ENCODE results near the gene GRID1. TPM values are rescaled to one million over a fixed set of nuclear protein-coding genes. Genes with fewer than 3 reads are reported as not detected.

GRID1 gene
- total RNA-seq, 1 experiment from 2014 or later: 0.37 TPM

DNA sequence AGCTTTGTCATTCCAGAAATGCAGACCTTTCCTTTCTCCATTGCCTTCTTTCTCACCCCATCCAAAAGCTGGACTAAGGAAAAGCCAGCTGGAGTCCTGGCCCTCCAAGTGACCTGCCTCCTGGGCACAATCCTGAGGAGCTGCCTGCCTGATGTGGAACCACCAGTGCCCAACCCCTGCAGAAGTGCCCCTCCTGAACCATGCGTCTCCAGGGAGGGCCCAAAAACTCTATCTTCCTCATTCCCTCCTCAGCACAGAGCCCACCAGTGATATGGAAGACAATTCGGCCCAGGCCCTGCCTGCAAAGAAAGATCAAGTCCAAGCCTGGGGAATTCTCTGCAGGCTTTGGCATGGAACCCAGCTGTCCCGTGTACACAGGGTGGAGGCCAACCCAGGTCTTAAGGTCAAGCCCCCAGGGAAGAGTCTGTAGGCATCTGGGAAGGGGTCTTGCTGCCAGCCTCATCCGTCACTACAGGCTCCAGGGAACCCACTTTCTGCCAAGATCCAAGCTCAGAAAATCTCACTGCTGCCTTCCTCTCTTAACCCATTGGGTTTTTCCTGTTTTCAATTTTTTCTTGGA, 3.5 kb upstream of the GRID1 start:
- TF ChIP-seq, protein P1, sequence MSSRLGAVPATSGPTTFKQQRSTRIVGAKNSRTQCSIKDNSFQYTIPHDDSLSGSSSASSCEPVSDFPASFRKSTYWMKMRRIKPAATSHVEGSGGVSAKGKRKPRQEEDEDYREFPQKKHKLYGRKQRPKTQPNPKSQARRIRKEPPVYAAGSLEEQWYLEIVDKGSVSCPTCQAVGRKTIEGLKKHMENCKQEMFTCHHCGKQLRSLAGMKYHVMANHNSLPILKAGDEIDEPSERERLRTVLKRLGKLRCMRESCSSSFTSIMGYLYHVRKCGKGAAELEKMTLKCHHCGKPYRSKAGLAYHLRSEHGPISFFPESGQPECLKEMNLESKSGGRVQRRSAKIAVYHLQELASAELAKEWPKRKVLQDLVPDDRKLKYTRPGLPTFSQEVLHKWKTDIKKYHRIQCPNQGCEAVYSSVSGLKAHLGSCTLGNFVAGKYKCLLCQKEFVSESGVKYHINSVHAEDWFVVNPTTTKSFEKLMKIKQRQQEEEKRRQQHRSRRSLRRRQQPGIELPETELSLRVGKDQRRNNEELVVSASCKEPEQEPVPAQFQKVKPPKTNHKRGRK (CRISPR knock-in tag; IDR thresholded peaks at IDR 0.05; ENCODE audit: borderline replicate concordance): no peak
- TF ChIP-seq JAZF1 (CRISPR knock-in tag; IDR thresholded peaks at IDR 0.05) (no peak), EMX1 (CRISPR knock-in tag; IDR thresholded peaks at IDR 0.05) (no peak), GABPB1 (CRISPR knock-in tag; IDR thresholded peaks at IDR 0.05) (no peak), RORB (CRISPR knock-in tag; IDR thresholded peaks at IDR 0.05) (no peak), GRHL2 (CRISPR knock-in tag; IDR thresholded peaks at IDR 0.05; ENCODE audit: insufficient replicate concordance, severe bottlenecking) (no peak)
- TF ChIP-seq, protein P2, sequence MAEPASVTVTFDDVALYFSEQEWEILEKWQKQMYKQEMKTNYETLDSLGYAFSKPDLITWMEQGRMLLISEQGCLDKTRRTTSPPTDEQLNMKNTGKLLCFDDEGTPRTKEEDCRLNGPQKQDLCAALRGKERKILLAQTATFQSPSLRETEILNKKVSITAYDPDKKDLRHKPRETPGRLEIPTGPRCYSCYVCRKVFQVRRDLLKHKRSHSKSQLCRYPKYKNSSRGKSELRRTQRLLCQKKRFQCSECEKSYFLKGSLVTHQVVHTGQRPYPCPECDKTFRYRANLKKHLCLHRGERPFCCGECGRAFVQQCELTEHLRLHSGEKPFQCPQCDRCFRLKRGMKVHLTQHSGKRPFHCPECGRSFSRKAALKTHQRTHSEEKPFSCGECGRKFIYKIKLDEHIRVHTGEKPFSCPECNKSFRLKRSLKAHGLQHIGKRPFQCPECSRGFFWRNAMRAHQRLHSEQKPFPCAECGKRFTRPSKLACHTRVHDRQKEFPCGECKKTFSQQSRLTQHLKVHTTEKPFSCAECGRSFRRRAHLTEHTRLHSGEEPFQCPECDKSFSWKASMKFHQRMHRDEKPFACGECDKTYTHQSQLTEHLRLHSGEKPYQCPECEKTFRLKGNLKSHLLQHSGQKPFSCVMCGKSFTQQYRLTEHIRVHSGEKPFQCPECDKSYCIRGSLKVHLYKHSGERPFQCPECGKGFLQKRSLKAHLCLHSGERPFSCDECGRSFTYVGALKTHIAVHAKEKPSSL (CRISPR knock-in tag; conservative IDR thresholded peaks at IDR 0.05): no peak
- TF ChIP-seq, protein P3, sequence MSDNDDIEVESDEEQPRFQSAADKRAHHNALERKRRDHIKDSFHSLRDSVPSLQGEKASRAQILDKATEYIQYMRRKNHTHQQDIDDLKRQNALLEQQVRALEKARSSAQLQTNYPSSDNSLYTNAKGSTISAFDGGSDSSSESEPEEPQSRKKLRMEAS (CRISPR knock-in tag; IDR thresholded peaks at IDR 0.05): no peak
- H3K4me3 Mint-ChIP-seq: no peak overlapping the region
- H3K27me3 Mint-ChIP-seq (ENCODE audit: low read depth): peaks cover 82% of the 10 kb centered on the region
- ChIA-PET CTCF (interaction anchor here (1.3 to 6.2 kb wide), 3 partner anchors 16 to 30 kb away, joined by 5 to 51 read pairs (median 9); no protein-coding TSS in a partner anchor), POLR2A (no interaction called here)
- DNase-seq (ENCODE audit: low spot score) (peak; percentile 2), ATAC-seq (no peak)
- H3K4me1 Mint-ChIP-seq: peaks cover 5% of the 10 kb centered on the region
- no peaks in the 10 kb centered on the region for H3K36me3 Mint-ChIP-seq
- H3K9me3 Mint-ChIP-seq: no peaks in the 10 kb centered on the region
- H3K27ac Mint-ChIP-seq: no peak overlapping the region

DNA sequence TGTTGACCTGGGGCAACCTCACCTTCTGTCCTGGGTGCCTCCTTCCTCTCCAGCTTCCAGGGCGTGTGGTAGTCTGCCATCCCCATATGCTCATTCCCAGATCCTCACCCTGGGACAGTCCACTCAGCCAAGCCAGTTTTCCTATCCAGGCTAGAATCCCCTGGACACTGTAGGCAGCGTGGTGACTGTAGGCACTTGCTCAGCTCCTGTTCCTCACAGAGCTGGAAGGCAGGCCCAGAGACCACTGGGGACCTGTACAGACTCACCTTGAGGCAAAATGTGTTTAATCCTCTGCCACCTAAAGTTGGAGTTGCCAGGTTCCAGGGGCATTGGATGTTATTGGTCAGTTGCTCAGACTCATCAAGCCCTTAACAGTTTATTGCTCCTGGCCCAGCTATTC, 2.4 kb upstream of the GRID1 start:
- TF ChIP-seq, protein P4, sequence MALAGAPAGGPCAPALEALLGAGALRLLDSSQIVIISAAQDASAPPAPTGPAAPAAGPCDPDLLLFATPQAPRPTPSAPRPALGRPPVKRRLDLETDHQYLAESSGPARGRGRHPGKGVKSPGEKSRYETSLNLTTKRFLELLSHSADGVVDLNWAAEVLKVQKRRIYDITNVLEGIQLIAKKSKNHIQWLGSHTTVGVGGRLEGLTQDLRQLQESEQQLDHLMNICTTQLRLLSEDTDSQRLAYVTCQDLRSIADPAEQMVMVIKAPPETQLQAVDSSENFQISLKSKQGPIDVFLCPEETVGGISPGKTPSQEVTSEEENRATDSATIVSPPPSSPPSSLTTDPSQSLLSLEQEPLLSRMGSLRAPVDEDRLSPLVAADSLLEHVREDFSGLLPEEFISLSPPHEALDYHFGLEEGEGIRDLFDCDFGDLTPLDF (CRISPR knock-in tag; IDR thresholded peaks at IDR 0.05): no peak
- TF ChIP-seq GABPB1 (CRISPR knock-in tag; IDR thresholded peaks at IDR 0.05): no peak
- peaks cover 12% of the 10 kb centered on the region for H3K4me1 Mint-ChIP-seq
- DNase-seq (ENCODE audit: low spot score) (peak; percentile 1), ATAC-seq (no peak)
- H3K27me3 Mint-ChIP-seq (ENCODE audit: low read depth): peaks cover 85% of the 10 kb centered on the region
- no peaks in the 10 kb centered on the region for H3K9me3 Mint-ChIP-seq
- H3K27ac Mint-ChIP-seq: no peak overlapping the region
- ChIA-PET CTCF (interaction anchor here (6.2 kb wide), 1 partner anchor 19 kb away, joined by 51 read pairs; no protein-coding TSS in a partner anchor), POLR2A (interaction anchor here (0.9 kb wide), 1 partner anchor 19 kb away, joined by 3 read pairs; no protein-coding TSS in a partner anchor)
- no peaks in the 10 kb centered on the region for H3K36me3 Mint-ChIP-seq
- H3K4me3 Mint-ChIP-seq: no peak overlapping the region

DNA sequence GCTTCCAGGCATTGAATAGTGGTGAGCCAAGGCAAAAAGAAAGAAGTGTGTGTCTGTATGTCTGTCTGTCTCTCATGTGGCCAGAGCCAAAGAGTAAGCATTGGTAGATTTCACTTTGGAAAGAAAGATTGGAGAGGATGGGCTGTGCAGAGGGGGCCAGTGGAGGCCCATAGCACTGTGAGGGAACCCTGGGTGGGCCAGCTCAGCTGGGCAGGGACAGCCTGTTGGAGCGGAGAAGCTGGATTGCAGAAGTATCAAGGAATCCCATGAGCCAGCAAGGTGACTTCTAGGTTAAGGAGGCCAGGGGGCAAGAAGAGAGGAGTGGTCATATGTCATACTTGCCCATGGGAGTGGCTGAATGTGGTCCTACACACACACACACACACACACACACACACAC, 1.5 kb upstream of the GRID1 start:
- Mint-ChIP-seq H3K4me3 (peak overlapping the region; percentile 38), H3K27ac (no peak overlapping the region), H3K27me3 (ENCODE audit: low read depth) (peaks cover 90% of the 10 kb centered on the region), H3K4me1 (peaks cover 14% of the 10 kb centered on the region), H3K36me3 (no peaks in the 10 kb centered on the region), H3K9me3 (no peaks in the 10 kb centered on the region)
- peak; percentile 7 for DNase-seq (ENCODE audit: low spot score)
- CTCF ChIA-PET: interaction anchor here (0.7 to 6.2 kb wide), 8 partner anchors 9 to 217 kb away, joined by 3 to 51 read pairs (median 4); no protein-coding TSS in a partner anchor
- ATAC-seq: no peak
- POLR2A ChIA-PET: interaction anchor here (0.9 to 1.8 kb wide), 2 partner anchors 19 to 21 kb away, joined by 3 to 9 read pairs; no protein-coding TSS in a partner anchor
- no peak for TF ChIP-seq SOX15 (CRISPR knock-in tag; IDR thresholded peaks at IDR 0.05)
- TF ChIP-seq ZBTB21 (CRISPR knock-in tag; IDR thresholded peaks at IDR 0.05; ENCODE audit: borderline replicate concordance): no peak
- TF ChIP-seq, protein P5, sequence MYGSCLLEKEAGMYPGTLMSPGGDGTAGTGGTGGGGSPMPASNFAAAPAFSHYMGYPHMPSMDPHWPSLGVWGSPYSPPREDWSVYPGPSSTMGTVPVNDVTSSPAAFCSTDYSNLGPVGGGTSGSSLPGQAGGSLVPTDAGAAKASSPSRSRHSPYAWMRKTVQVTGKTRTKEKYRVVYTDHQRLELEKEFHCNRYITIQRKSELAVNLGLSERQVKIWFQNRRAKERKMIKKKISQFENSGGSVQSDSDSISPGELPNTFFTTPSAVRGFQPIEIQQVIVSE (CRISPR knock-in tag; IDR thresholded peaks at IDR 0.05; ENCODE audit: borderline replicate concordance): no peak
- TF ChIP-seq ETV6 (CRISPR knock-in tag; IDR thresholded peaks at IDR 0.05): no peak
- TF ChIP-seq ZNF416 (CRISPR knock-in tag; IDR thresholded peaks at IDR 0.05): no peak
- TF ChIP-seq SMAD4 (CRISPR knock-in tag; IDR thresholded peaks at IDR 0.05): no peak
- TF ChIP-seq NR1H2 (CRISPR knock-in tag; IDR thresholded peaks at IDR 0.05): no peak

Measured in WTC11 (cell line).